Measurements from ENCODE around the gene ANAPC2.

Gene ANAPC2

DNA sequence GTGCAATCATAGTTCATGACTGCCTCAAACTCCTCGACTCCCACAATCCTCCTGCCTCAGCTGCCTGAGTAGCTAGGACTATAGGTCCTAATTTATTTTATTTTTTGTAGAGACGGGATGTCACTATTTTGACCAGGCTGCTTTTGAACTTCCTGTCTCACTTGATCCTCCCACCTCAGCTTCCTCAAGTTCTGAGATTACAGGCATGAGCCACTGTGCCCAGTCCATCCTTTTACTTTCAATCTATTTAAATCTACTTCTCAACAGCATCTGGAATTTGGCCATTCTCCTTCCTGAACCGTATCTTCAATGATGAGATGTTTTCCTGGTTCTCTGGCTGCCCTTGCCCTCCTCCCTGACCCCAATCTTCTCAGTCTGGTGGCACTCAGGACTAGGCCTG is 61.6 kb downstream of the ANAPC2 start:
- POLR2A ChIA-PET = interaction anchor here (1.3 kb wide), 1 partner anchor 24 kb away, joined by 12 read pairs; no protein-coding TSS in a partner anchor
- TF ChIP-seq, protein P1, sequence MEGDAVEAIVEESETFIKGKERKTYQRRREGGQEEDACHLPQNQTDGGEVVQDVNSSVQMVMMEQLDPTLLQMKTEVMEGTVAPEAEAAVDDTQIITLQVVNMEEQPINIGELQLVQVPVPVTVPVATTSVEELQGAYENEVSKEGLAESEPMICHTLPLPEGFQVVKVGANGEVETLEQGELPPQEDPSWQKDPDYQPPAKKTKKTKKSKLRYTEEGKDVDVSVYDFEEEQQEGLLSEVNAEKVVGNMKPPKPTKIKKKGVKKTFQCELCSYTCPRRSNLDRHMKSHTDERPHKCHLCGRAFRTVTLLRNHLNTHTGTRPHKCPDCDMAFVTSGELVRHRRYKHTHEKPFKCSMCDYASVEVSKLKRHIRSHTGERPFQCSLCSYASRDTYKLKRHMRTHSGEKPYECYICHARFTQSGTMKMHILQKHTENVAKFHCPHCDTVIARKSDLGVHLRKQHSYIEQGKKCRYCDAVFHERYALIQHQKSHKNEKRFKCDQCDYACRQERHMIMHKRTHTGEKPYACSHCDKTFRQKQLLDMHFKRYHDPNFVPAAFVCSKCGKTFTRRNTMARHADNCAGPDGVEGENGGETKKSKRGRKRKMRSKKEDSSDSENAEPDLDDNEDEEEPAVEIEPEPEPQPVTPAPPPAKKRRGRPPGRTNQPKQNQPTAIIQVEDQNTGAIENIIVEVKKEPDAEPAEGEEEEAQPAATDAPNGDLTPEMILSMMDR (IDR thresholded peaks at IDR 0.05; ENCODE audit: control extremely low read depth, extremely low read depth, low read depth, missing control alignments) = no peak
- no peak for DNase-seq (ENCODE audit: extremely low spot score)
- CTCF ChIA-PET = interaction anchor here (2.0 to 2.5 kb wide), 2 partner anchors 100 to 110 kb away, joined by 8 to 13 read pairs; partner anchors contain the start of gene RNF224

Measured in GM10248 (cell line).